T-helper 1 cell treated with Interleukin-12 subunit alpha and Interleukin-12 subunit beta and Interleukin-4 antibody, amounts not matched to agents 30 ng/mL and 1 ng/mL, for 36 hours (primary cell): ENCODE measurements around the gene AP4S1. TPM values are rescaled to one million over a fixed set of nuclear protein-coding genes. Genes with fewer than 3 reads are reported as not detected.

ENCODE experiments used
- intact Hi-C: fragments of 100-400 bp; cut with micrococcal nuclease; formaldehyde crosslinking; loops from one replicate; pipeline ENCODE4 v1.15.1; 2024
- total RNA-seq: library from RNA; stranded (reverse); gene quantifications from 2 replicates; pipeline ENCODE4 v1.2.3, GENCODE V29; 2022

AP4S1 gene
- total RNA-seq, 1 donor from 2014 or later: 8.1 TPM

DNA sequence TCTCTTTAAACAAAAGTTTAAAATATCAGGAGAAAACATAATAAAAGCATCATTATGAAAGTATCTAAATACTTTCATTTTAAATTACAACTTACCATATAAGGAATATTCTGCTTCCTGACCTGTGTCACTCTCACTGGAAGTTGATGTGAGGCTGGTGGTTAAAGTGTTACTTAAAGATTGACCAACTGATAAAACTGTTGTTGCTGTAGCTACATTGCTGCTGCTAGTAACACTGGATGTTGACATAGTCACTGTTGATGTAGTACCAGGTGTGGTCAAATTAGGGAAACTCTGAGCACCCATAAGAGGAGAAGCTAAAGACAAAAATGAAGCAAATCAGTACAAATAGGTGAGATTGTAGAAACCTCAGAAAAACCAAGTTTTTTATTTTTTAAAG, 102.2 kb downstream of the AP4S1 start:
- intact Hi-C loops: loop anchor here (1.0 to 10.0 kb wide), 10 partner anchors 81 to 1075 kb away; partner anchors contain the start of genes ARHGAP5, DTD2, G2E3 and HEATR5A

- intact Hi-C loops: loop anchor here (1.0 to 10.0 kb wide), 5 partner anchors 432 to 1073 kb away; partner anchors contain the start of genes ARHGAP5, G2E3, NUBPL and RNU6-7
These were observed 103.4 kb downstream of the AP4S1 start for GRCh38 chr14:31128601-31129526.

- intact Hi-C loops: no loop called here
These were observed 107.7 kb downstream of the AP4S1 start for GRCh38 chr14:31133133-31133532.

DNA sequence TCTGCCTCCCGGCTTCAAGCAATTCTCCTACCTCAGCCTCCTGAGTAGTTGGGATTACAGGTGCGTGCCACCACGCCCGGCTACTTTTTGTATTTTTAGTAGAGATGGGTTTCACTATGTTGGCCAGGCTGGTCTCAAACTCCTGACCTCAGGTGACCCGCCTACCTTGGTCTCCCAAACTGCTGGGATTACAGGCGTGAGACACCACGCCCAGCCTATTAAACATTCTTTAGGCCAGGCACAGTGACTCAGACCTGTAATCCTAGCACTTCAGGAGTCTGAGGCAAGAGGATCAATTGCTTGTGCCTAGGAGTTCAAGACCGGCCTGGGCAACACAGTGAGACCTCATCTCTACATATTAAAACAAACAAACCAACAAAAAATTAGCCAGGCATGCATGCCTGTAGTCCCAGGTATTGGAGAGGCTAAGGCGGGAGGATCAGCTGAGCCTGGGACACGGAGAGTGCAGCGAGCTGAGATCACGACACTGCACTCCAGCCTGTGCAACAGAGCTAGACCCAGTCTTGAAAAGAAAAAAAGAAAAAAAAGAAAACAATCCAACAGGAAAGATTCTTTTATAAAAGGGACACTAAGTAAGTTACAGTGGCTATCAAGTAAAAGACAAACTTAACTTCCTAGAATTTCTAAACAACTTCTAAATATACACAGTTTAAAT, 111.9 kb downstream of the AP4S1 start:
- intact Hi-C loops: no loop called here

- intact Hi-C loops: no loop called here
These were observed 112.9 kb downstream of the AP4S1 start for GRCh38 chr14:31138301-31138700.

DNA sequence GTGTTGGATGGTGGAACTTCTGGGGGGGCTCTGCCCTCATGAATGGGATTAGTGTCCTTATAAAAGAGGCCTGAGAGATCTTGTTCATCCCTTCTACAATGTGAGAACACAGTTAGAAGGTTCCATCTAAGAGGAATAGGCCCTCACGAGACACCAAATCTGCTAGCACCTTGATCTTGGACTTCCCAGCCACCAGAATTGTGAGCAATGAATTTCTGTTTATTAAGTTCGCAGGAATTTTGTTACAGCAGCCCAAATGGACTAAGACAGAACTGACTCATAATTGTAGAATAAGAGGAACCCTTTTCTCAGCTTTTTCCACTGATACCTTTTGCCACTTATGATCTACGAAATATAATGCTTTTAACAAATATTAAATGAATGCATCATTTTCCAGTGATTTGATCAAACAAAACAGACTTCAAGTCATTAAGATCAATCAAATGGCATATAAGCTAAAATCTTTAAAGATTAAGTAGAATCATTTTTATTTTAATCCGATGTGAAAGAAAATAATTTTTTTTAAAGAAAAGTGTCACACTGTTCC, 113.9 kb downstream of the AP4S1 start:
- intact Hi-C loops: no loop called here

DNA sequence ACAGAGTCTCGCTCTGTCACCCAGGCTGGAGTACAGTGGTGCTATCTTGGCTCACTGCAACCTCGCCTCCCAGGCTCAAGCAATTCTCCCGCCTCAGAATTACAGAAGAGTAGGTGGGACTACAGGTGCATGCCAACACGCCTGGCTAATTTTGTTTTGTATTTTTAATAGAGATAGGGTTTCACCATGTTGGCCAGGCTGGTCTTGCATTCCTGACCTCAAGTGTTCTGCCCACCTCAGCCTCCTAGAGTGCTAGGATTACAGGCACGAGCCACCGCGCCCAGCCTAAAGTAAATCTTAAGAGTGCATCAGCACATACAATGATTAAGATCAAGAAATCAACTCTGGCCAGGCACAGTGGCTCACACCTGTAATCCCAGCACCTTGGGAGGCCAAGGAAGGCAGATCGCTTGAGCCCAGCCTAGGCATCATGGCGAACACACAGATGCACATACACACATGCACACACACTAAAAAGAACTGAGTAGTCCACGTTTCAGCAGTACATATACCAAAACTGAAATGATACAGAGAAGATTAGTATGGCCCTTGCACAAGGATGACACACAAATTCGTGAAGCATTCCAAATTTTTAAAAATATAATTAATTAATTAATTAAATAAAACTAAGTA, 117.1 kb downstream of the AP4S1 start:
- intact Hi-C loops: no loop called here

Other genes starting within 250 kb of the AP4S1 start
- 0.20 and 0.51 TPM in 2 replicates for gene COCH, start 151.1 kb upstream of the AP4S1 start, total RNA-seq
- 23.5 and 26.8 TPM in 2 replicates for gene STRN3, start 730 bp downstream of the AP4S1 start, total RNA-seq
- 102 and 107 TPM in 2 replicates for gene HECTD1, start 182.1 kb downstream of the AP4S1 start, total RNA-seq